ENCODE data around the gene DNAJC18. TPM values are rescaled to one million over a fixed set of nuclear protein-coding genes. Genes with fewer than 3 reads are reported as not detected.

The DNAJC18 gene
- total RNA-seq, 1 donor from 2014 or later = 36.3 TPM

DNA sequence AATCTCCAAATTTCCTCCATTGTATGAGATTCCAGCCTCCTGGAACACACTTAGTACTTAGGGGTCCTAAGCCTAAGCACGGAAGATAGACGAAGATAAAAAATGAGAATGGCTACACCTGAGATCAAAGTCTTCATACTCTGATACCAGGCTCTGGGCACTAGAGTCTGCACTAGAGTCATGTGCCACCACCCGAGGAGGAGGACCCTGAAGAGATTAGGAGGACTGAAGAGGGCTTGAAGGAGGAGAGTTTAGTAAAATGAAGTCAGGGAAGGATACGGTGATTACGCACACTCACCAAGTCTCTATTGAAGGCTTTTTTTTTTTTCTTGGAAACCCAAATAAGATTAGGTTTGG is 34.9 kb downstream of the DNAJC18 start:
- no peaks in the 10 kb centered on the region for H3K27me3 Mint-ChIP-seq (ENCODE audit: insufficient read depth)
- no peak for DNase-seq (ENCODE audit: low spot score)
- peaks cover 42% of the 10 kb centered on the region for H3K4me1 Mint-ChIP-seq (ENCODE audit: low read depth)
- H3K9me3 Mint-ChIP-seq = no peaks in the 10 kb centered on the region
- peaks cover 3% of the 10 kb centered on the region for H3K36me3 Mint-ChIP-seq (ENCODE audit: low read depth)
- H3K4me3 Mint-ChIP-seq = peak overlapping the region; percentile 91
- H3K27ac Mint-ChIP-seq = peak overlapping the region; percentile 100
- intact Hi-C loops (cut with micrococcal nuclease) = loop anchor here (1.0 to 5.0 kb wide), 11 partner anchors 11 to 1072 kb away; partner anchors contain the start of genes CDC25C, DNAJC18, EGR1 and ETF1

DNA sequence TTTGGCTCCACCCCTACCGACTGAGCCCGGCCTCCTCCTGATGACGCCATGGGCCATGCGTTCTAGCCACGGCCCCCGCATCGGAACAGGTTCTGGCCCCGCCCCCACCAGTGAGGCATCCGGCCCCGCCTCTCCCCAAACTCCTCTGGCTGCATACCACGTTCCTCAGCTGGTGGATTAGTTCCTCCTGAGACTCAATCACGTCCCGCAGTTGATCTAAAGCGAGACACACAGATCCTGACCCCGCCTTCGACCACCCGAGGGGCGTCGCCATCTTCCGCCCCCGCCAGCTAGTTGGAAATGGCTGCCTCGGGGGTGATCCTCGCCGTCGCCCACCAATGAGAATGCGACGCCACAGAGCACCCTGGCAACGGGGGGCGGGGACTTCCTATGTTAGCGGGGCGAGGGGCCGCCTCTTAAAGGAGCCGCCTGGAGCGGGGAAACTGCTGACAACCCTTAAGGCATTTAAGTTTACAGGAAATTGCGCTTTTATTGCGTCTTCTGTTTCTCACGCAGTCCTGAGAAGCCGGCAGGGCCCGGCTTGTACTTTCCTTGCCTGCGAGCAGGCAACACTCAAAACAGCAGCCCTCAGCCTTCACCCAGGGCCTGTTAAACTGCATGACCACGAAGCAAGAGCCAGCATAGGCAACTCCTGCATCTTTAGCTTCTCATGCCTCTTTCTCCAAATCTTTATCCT is 35.4 kb downstream of the DNAJC18 start, which contains the start of gene SPATA24:
SPATA24 (minus strand) TSS at position 303 of the 697 bp plus-strand sequence; CDS start at position 274, 29 bp downstream.
- H3K4me3 Mint-ChIP-seq = peak within 1 kb of the TSS; percentile 91
- H3K27me3 Mint-ChIP-seq (ENCODE audit: insufficient read depth) = no peaks in the 10 kb centered on the region
- peaks cover 3% of the 10 kb centered on the region for H3K36me3 Mint-ChIP-seq (ENCODE audit: low read depth)
- intact Hi-C loops (cut with micrococcal nuclease) = loop anchor here (1.0 to 5.0 kb wide), 12 partner anchors 11 to 1072 kb away; partner anchors contain the start of genes CDC25C, DNAJC18, EGR1 and ETF1
- H3K4me1 Mint-ChIP-seq (ENCODE audit: low read depth) = peaks cover 47% of the 10 kb centered on the region
- peak; percentile 98 for DNase-seq (ENCODE audit: low spot score)
- no peaks in the 10 kb centered on the region for H3K9me3 Mint-ChIP-seq
- H3K27ac Mint-ChIP-seq = peak within 1 kb of the TSS; percentile 100

DNA sequence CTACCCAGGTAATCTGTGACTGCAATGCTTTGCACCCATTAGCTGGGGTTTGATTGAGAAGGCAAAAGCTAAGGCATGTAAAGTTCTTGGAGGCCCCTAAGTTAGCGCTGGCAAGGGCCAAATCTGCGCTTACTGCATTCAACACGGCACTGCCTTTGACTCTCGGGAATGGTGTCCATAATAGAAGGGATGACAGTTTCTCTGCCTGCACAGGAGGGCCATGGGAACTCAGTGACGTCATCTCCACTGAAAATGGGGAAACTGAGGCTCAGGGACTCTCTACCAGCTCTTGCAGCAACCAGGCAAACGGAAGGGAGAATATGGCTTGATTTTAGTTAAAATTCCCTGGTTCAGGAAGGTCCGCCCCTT is 35.9 kb downstream of the DNAJC18 start:
- Mint-ChIP-seq H3K36me3 (ENCODE audit: low read depth) (peaks cover 3% of the 10 kb centered on the region), H3K4me3 (peak overlapping the region; percentile 91), H3K9me3 (no peaks in the 10 kb centered on the region), H3K4me1 (ENCODE audit: low read depth) (peaks cover 47% of the 10 kb centered on the region), H3K27ac (peak overlapping the region; percentile 100), H3K27me3 (ENCODE audit: insufficient read depth) (no peaks in the 10 kb centered on the region)
- no peak for DNase-seq (ENCODE audit: low spot score)
- intact Hi-C loops (cut with micrococcal nuclease) = loop anchor here (1.0 to 5.0 kb wide), 3 partner anchors 936 to 1071 kb away; partner anchors contain the start of genes CDC25C, EGR1 and REEP2

DNA sequence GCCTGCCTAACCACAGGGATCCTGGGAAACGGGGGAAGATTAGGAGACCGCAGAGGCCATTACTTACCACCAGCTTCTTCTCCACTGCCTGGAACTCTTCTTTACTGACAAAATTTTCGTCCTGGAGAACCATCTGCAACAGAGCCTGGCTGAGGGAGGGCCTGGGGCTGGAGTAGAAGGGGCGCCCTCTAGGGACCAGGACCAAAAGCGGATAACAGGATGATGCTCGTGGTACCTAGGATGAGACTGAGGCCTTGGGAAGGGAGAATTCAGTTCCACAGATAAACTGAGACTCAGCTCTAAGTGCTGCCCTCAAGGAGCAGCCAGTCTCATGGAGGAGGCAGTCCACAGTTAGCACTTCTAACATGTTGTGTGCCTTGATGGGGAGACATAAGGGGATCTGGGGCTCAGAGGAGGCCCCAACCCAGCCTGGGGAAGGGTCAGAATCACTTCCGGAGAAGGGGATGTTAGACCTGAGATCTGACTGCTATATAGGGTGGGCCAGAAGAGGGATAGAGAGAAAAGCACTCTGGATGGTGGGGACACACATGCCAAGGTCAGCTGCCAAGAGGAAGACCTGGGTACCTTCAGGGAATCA is 36.7 kb downstream of the DNAJC18 start:
- peaks cover 1% of the 10 kb centered on the region for H3K36me3 Mint-ChIP-seq (ENCODE audit: low read depth)
- no peaks in the 10 kb centered on the region for H3K9me3 Mint-ChIP-seq
- no peaks in the 10 kb centered on the region for H3K27me3 Mint-ChIP-seq (ENCODE audit: insufficient read depth)
- H3K4me1 Mint-ChIP-seq (ENCODE audit: low read depth) = peaks cover 43% of the 10 kb centered on the region
- intact Hi-C loops (cut with micrococcal nuclease) = loop anchor here (1.0 to 5.0 kb wide), 3 partner anchors 935 to 1070 kb away; partner anchors contain the start of genes CDC25C, EGR1 and REEP2
- H3K27ac Mint-ChIP-seq = peak overlapping the region; percentile 100
- H3K4me3 Mint-ChIP-seq = peak overlapping the region; percentile 91
- no peak for DNase-seq (ENCODE audit: low spot score)

DNA sequence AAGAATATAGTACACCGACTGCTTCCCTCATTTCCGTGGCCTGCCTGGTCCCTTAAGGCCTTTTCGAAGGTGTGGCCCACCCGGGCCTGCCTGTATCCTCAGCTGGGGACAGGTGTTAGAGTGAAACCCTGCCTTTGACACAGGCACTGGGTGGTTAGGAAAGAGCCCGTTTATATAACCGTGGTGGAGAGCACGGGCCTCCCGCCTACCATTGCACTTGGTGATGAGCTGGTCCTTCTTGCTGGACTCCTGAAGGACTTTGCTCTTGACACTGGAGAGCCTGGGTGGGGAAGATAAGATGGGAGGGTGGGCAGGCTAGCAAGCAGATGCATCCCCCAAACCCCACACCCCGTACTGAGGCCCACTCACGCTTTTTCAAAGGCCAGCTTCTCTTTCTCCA is 37.8 kb downstream of the DNAJC18 start:
- Mint-ChIP-seq H3K4me1 (ENCODE audit: low read depth) (peaks cover 43% of the 10 kb centered on the region), H3K27me3 (ENCODE audit: insufficient read depth) (no peaks in the 10 kb centered on the region), H3K36me3 (ENCODE audit: low read depth) (peaks cover 6% of the 10 kb centered on the region), H3K9me3 (no peaks in the 10 kb centered on the region), H3K4me3 (no peak overlapping the region), H3K27ac (no peak overlapping the region)
- DNase-seq (ENCODE audit: low spot score) = no peak
- intact Hi-C loops (cut with micrococcal nuclease) = loop anchor here (5.0 kb wide), 2 partner anchors 934 to 1069 kb away; partner anchors contain the start of genes CDC25C and EGR1

DNA sequence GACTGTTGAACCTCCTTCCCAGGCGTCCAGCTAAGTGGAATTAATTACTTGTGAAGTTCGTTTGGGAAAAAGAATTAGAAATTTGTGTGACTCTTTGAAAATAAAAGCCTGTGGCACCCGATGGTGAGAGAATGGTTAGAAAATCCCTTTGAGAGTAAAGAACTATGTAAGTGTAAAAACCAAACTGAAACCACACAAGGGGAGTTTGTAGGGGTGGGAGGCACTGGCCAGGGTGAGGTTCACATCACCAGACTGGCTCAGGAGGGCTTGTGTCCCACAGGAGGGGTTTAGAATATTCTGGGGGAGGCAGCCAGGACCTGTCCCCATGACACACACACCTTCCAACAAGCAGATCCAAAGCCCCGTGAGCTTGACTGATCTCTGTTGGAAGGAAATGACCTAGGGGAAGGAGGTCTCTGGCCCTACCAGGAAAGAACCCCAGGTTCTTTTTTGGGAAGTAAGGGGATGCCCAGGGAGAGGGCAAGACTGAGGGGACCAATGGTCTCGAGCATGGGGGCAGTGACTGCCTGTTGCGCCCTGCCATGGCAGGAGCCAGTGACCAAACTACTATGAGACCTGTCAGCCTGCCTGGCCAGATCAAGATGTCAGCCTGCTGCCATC is 39.7 kb downstream of the DNAJC18 start:
- intact Hi-C loops (cut with micrococcal nuclease) = loop anchor here (5.0 kb wide), 2 partner anchors 932 to 1067 kb away; partner anchors contain the start of genes CDC25C and EGR1
- DNase-seq (ENCODE audit: low spot score) = no peak
- Mint-ChIP-seq H3K4me3 (no peak overlapping the region), H3K9me3 (no peaks in the 10 kb centered on the region), H3K4me1 (ENCODE audit: low read depth) (peaks cover 53% of the 10 kb centered on the region), H3K27me3 (ENCODE audit: insufficient read depth) (no peaks in the 10 kb centered on the region), H3K36me3 (ENCODE audit: low read depth) (peaks cover 9% of the 10 kb centered on the region), H3K27ac (peak overlapping the region; percentile 24)

DNA sequence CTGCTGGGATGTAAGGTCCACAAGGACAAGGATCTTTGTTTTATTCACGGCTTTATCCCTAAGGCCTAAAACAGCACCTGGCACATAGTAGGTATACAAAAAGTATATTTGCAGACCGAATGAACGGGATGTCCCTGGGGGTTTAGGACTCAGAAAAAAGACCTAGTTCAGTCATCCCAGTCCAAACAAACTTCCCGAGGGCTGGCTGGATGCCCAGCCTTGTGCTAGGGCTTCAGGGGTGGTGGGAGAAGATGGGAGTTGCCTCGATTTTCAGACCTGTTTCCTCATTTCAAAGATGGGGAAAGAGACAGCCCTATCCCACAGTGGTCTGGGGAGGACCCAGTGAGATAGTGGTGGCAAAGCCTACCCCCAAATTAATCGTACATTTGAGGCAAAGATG is 41.4 kb downstream of the DNAJC18 start:
- no peaks in the 10 kb centered on the region for H3K9me3 Mint-ChIP-seq
- H3K4me3 Mint-ChIP-seq = no peak overlapping the region
- peak overlapping the region; percentile 31 for H3K27ac Mint-ChIP-seq
- peaks cover 9% of the 10 kb centered on the region for H3K36me3 Mint-ChIP-seq (ENCODE audit: low read depth)
- intact Hi-C loops (cut with micrococcal nuclease) = no loop called here
- no peak for DNase-seq (ENCODE audit: low spot score)
- peaks cover 36% of the 10 kb centered on the region for H3K4me1 Mint-ChIP-seq (ENCODE audit: low read depth)
- no peaks in the 10 kb centered on the region for H3K27me3 Mint-ChIP-seq (ENCODE audit: insufficient read depth)

DNA sequence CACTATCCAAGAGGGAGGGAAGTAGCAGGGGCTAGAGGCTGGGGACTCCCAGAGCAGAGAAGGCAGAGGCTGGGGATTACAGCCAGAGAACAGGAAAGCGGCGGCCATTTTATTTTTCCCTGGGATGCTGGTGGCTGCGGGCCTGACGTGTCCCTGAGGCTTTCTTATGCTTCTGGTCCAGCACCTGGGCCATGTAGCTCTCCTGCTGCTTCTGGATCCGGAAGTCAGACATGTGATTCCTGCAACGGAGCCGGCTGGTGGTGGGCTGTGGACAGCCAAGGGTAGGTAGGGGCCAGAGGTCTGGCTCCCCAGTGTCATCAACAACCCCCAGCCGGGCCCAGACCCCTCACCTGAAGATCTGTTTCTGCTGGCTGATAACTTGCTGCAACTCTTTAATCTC is 42.6 kb downstream of the DNAJC18 start:
- no peak for DNase-seq (ENCODE audit: low spot score)
- Mint-ChIP-seq H3K9me3 (no peaks in the 10 kb centered on the region), H3K27me3 (ENCODE audit: insufficient read depth) (no peaks in the 10 kb centered on the region), H3K36me3 (ENCODE audit: low read depth) (peaks cover 11% of the 10 kb centered on the region), H3K27ac (peak overlapping the region; percentile 54), H3K4me3 (peak overlapping the region; percentile 53), H3K4me1 (ENCODE audit: low read depth) (peaks cover 33% of the 10 kb centered on the region)
- intact Hi-C loops (cut with micrococcal nuclease) = no loop called here

DNA sequence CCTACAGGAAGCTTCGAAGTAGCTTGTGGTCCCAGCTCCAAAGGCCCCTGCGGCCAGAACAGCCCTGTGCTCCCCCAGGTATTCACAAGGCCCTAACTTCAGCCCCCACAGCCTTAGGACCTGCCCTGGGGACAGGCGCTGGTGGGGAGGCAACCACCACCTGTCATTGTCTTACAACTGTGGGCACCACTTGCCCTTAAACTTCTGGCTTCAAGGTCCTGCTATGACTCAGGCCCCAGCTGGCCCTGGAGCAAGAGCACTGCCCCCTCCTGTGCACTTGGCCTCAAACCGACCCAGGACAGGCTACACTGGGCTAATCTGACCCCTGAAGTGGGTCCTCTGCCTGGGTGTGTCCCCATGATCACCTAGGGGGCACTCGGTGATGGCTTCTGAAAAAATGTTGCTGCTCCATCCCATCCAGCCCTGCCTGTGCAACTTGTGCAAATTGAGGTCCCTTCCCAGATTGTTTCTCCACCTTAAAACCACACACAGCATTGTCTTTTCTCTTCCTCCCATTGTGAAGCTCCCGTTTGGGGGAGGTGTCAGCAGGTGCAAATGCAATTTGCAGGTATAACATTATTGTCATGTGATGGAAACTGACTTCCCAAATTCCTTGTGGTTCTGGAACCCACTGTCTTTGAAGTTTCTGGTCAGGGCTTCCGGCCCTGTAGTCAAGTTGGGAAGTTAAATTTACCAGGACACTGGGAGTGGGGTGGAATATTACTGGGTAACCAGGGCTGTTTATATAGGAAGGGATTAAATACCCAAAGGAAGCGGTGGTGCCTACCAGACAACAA is 43.3 kb downstream of the DNAJC18 start:
- DNase-seq (ENCODE audit: low spot score) = no peak
- intact Hi-C loops (cut with micrococcal nuclease) = no loop called here
- H3K36me3 Mint-ChIP-seq (ENCODE audit: low read depth) = peaks cover 12% of the 10 kb centered on the region
- peak overlapping the region; percentile 77 for H3K4me3 Mint-ChIP-seq
- no peaks in the 10 kb centered on the region for H3K27me3 Mint-ChIP-seq (ENCODE audit: insufficient read depth)
- no peaks in the 10 kb centered on the region for H3K9me3 Mint-ChIP-seq
- H3K4me1 Mint-ChIP-seq (ENCODE audit: low read depth) = peaks cover 39% of the 10 kb centered on the region
- H3K27ac Mint-ChIP-seq = no peak overlapping the region

DNA sequence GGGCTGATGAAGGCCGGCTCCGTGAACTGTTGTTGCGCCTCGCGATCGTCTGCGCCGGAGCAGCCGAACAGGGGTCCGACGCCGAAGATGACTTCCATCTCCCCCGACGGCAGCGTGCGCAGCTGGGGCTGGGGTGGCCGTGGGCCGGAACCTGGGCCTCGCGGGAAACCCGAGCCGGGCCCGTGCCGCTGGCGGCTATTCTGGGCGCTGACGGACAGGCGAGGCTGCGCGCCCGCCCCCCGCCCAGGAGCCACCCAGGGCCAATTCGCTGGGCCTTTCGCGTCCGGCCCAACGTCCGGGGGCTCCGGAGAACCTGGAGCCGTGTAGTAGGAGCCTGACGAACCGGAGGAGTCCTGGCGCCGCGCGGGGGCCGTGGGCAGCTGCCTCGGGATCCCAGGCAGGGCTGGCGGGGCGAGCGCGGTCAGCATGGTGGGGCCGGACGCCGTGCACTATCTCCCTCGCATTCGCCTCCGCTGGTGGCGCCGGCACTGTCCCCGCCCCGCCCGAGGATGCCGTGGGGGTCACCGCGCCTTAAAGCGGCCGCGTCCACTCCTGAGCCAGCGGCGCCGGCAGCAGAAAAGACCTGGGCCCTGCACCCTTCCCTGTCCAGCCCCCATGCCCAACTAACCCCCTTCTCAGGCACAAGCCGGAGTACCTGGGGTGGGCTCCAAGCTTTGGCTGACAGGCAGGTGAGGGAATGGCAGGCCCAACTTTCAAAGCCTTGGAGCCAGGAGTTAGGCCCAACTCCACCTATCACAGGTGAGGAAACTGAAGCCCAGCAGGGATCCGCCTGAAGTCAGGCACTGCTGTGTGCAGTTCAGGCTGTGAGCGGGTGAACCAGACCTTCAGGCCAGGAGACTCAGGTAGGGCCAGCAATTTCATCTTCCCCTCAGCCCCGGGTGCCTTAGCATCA is 44.4 kb downstream of the DNAJC18 start, which contains the start of gene PROB1:
PROB1 (minus strand) TSS at position 451 of the 913 bp plus-strand sequence; CDS start at position 428, 23 bp downstream.
- H3K4me1 Mint-ChIP-seq (ENCODE audit: low read depth) = peaks cover 50% of the 10 kb centered on the region
- no peaks in the 10 kb centered on the region for H3K27me3 Mint-ChIP-seq (ENCODE audit: insufficient read depth)
- intact Hi-C loops (cut with micrococcal nuclease) = loop anchor here (5.0 kb wide), 2 partner anchors 198 to 712 kb away; partner anchors contain the start of gene SIL1
- no peaks in the 10 kb centered on the region for H3K9me3 Mint-ChIP-seq
- peaks cover 12% of the 10 kb centered on the region for H3K36me3 Mint-ChIP-seq (ENCODE audit: low read depth)
- H3K27ac Mint-ChIP-seq = no peak within 1 kb of the TSS
- DNase-seq (ENCODE audit: low spot score) = no peak
- peak within 1 kb of the TSS; percentile 96 for H3K4me3 Mint-ChIP-seq

DNA sequence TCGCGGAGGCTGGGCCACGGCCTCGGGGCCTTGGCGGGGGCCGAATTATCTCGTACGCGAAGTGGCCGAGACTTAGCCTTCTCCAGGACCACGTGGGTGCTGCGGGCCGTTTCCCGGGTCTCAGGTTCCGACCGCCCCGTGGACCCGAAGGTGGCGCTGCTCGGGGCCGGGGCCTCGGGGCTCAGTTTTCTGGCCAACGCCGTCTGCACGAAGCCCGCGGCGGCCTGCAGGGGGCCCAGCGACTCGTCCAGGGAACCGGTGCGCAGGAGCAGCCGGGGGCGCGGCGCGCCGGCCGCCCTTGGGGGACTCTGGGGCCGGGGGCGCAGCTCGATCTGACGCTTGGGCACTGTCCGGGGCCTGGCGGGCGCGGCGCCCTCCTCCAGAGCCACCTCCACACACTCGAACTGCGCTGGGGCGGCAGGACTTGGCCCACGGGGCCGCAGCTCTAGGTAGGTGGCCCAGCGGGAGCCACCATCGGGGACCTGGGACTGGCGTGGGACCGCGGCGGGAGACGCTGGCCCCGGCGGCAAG is 45.1 kb downstream of the DNAJC18 start:
- H3K27ac Mint-ChIP-seq = no peak overlapping the region
- no peaks in the 10 kb centered on the region for H3K27me3 Mint-ChIP-seq (ENCODE audit: insufficient read depth)
- H3K4me1 Mint-ChIP-seq (ENCODE audit: low read depth) = peaks cover 51% of the 10 kb centered on the region
- H3K36me3 Mint-ChIP-seq (ENCODE audit: low read depth) = peaks cover 15% of the 10 kb centered on the region
- intact Hi-C loops (cut with micrococcal nuclease) = loop anchor here (5.0 kb wide), 2 partner anchors 197 to 713 kb away; partner anchors contain the start of gene SIL1
- no peaks in the 10 kb centered on the region for H3K9me3 Mint-ChIP-seq
- H3K4me3 Mint-ChIP-seq = peak overlapping the region; percentile 96
- peak; percentile 53 for DNase-seq (ENCODE audit: low spot score)
